Breast epithelium (tissue), 3 donors: Measurements from ENCODE around the gene ABCA4.

Source experiments
- POLR2A ChIP-seq: fragments of 450-650 bp; IDR thresholded peaks from one replicate; pipeline ENCODE4 v1.6.1; 2016; ENCODE audit warnings: antibody characterized with exemption, mild to moderate bottlenecking, moderate library complexity
- POLR2AphosphoS5 ChIP-seq, 3 donors: sonication (generic); formaldehyde crosslinking; IDR thresholded peaks; one replicate each; pipeline ENCODE4 v1.6.1; 2017; ENCODE audit warnings: antibody characterized with exemption in 3 of 3
- TF ChIP-seq, protein P1 (sequence below), 3 donors: fragments of 450-650 bp; IDR thresholded peaks; one replicate each; pipeline ENCODE4 v1.5.1; 2016 to 2017; ENCODE audit warnings: antibody characterized with exemption in 3 of 3, mild to moderate bottlenecking in 3 of 3, moderate library complexity in 3 of 3

DNA sequence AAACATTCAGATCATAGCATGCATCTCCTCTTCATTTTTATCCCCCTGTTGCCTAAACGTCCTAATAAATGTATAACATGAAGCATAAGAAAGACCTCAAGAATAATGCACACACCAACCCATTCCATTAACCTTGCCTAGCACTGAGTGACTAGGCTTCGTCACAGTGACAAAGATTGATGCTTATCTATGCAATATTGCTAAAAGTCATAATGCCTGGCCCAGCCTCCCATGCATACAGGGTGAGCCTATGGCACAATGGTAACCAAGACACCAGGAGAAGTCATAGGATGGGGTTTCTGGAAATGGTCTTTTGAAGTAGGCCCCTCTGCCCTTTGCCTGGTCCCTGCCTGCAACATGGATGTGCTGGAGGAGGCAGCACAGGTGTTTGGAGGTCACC lies 33.8 kb downstream of the ABCA4 start:
- TF ChIP-seq, protein P1, sequence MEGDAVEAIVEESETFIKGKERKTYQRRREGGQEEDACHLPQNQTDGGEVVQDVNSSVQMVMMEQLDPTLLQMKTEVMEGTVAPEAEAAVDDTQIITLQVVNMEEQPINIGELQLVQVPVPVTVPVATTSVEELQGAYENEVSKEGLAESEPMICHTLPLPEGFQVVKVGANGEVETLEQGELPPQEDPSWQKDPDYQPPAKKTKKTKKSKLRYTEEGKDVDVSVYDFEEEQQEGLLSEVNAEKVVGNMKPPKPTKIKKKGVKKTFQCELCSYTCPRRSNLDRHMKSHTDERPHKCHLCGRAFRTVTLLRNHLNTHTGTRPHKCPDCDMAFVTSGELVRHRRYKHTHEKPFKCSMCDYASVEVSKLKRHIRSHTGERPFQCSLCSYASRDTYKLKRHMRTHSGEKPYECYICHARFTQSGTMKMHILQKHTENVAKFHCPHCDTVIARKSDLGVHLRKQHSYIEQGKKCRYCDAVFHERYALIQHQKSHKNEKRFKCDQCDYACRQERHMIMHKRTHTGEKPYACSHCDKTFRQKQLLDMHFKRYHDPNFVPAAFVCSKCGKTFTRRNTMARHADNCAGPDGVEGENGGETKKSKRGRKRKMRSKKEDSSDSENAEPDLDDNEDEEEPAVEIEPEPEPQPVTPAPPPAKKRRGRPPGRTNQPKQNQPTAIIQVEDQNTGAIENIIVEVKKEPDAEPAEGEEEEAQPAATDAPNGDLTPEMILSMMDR (IDR thresholded peaks at IDR 0.05) = no peak
- TF ChIP-seq POLR2A = no peak
- no peak for TF ChIP-seq POLR2AphosphoS5 (IDR thresholded peaks at IDR 0.05)
